GM12891 (cell line): Measurements from ENCODE around the gene SBNO1.

ENCODE experiments used
- PAX5 ChIP-seq: IDR thresholded peaks from 2 replicates; pipeline ENCODE4 v1.6.1; 2011; ENCODE audit warnings: low read length, moderate library complexity, mild to moderate bottlenecking; ENCODE audit not compliant: insufficient read depth, severe bottlenecking
- POLR2A ChIP-seq: IDR thresholded peaks from 2 replicates; pipeline ENCODE4 v1.6.1; 2011; ENCODE audit warnings: low read depth, low read length, control low read depth
- POLR2AphosphoS5 ChIP-seq: IDR thresholded peaks from 2 replicates; pipeline ENCODE4 v1.6.1; 2011; ENCODE audit warnings: low read depth, low read length, control low read depth
- POU2F2 ChIP-seq: IDR thresholded peaks from 2 replicates; pipeline ENCODE4 v1.6.1; 2011; ENCODE audit warnings: low read depth, mild to moderate bottlenecking, control low read depth, low read length, moderate library complexity
- SPI1 ChIP-seq: IDR thresholded peaks from 2 replicates; pipeline ENCODE4 v1.6.1; 2011; ENCODE audit warnings: low read depth, low read length, control low read depth
- TAF1 ChIP-seq: IDR thresholded peaks from 2 replicates; pipeline ENCODE4 v1.6.1; 2011; ENCODE audit warnings: low read depth, low read length, control low read depth

DNA sequence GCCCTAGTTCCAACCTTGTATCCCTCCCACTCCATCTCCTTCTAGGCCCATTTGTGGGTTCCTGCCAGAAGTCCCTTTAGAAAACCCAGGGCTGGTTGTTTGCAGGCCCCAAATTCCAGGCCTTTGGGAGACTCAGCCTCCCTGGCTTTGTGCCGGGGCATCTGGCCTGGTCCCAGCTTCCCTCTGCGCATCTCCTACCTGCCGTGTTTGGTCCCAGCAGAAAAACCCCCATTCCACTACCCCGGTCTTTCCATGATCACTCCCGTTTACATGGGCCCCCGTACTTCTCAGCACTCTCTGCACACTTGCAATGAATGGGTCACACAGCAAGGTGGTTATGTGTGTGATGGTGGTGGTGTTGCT, 34.6 kb upstream of the SBNO1 start:
- TF ChIP-seq TAF1 (no peak), POLR2AphosphoS5 (no peak), POLR2A (no peak), PAX5 (no peak), SPI1 (no peak), POU2F2 (no peak)
